ENCODE results near the gene MAP7.
"Not testable (repeated sequence)": the region's sequence is repeated elsewhere in the genome, so short reads cannot be mapped to it uniquely, and the experiment has no call there.

MAP7 gene

GRCh38 chr6:136411453-136412354 is 138.5 kb downstream of the MAP7 start:
- DNase-seq = no peak

DNA sequence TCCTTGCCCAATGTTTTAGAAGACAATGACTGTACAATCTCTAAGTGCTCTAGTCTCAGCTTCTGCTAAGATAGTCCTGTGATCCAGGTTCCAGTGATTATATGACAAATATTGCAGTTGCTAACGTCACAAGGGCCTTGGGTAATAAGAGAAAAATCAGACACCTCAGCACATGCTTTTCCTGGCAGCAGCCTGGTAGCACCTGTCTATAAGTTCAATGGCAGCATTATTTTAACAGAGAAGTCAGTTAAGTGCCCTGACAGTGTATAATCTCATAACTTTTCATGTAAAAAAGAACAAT is 139.2 kb downstream of the MAP7 start:
- no peak for DNase-seq

DNA sequence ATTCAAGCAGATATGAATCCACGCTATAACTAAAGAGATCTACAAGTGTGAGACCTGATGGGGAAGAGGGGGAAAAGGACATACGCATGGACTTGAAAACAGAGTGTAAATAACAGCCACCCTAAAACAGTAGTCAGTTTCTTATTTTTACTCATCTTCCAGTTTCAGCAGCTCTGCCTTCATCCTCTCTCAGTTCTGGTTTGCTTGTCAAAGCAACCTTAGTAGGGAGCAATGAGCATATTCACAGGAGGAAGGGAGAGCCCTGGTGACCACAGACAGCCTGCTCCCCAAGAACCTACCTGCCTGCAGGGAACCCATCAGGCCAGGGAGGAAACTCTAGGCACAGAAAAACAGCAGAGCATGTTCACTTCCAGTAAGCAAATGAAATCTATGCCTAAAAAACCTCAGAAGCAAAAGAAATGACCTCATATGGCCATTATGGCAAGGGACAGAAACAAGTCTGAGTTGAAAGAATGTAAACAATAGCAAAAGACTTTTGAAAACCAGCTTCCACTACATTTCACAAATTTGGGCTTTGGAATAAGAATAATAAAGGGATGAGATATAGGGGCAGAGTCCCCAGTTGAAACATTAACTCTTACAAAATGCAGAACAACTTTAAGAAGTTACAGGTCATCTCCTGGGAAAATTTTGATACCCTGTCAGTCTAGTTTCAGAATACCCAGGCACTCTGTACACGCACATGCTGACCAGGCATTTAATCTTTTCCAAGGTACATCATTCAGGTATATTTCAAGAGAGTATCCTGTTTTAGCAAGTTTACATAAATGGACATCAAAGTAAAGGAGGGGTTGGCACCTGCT is 139.8 kb downstream of the MAP7 start:
- DNase-seq = no peak

DNA sequence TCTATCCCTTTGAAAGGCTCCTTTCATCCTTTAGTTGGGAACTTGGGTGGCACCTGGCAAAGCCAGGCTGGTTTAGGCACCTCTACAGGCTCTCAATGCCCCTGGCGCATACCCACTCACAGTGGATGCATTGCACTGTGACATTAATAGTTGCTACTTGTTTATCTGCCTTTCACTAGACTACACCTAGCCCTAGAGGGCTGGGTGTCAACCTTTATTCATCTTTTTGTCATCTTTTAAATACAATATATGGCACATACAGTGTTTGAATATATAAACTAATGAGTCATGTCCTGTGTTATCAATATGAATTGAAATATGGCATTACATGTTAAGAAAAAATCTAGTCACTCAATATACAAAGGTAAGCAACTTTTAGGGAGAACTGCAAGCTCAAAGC is 140.6 kb downstream of the MAP7 start:
- DNase-seq = no peak

DNA sequence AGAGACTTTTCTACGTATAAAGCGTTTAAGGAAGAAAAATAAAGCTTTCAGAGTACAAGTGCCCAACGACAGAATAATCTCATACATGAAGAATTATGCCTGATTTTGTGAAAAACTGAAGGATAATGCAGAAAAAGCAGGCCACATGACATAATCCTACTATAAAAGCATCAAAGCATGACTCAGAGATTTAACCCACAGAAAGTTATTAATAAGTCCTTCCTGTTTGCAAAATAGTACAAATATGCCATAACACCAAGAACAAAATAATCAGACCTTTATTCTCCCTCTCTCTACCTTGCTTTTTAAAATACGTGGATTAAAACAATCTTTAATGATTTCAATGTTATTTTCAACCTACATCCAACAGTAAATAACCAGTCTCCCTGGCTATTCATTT is 142.0 kb downstream of the MAP7 start:
- no peak for DNase-seq

DNA sequence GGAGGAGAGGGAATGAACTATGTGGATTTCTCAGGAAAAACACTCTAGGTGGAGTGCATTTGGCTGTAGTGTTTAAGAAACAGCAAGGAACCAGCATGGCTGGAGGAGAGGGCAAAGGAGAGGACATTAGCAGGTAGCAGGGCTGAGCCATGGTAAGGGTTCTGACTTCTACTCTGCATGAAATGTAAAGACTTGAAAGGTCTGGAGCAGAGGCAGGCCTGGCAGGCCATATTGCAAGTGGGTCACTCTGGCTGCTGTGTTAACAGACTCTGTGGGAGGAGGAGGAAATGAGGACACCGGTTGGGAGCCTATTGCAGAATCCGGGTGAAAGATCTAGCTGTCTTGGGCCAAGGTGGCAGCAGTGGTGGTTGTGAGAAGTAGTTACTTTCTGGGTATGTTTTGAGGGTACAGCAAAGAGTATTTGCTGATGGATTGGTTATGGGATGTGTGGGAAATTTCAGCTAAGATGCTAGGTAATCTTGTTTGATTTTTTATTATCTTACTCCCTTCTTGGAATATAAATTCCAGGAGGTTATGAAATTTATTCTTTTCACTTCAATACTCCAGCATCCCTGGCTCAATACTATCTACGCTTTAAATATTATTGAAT is 144.7 kb downstream of the MAP7 start:
- DNase-seq = no peak

DNA sequence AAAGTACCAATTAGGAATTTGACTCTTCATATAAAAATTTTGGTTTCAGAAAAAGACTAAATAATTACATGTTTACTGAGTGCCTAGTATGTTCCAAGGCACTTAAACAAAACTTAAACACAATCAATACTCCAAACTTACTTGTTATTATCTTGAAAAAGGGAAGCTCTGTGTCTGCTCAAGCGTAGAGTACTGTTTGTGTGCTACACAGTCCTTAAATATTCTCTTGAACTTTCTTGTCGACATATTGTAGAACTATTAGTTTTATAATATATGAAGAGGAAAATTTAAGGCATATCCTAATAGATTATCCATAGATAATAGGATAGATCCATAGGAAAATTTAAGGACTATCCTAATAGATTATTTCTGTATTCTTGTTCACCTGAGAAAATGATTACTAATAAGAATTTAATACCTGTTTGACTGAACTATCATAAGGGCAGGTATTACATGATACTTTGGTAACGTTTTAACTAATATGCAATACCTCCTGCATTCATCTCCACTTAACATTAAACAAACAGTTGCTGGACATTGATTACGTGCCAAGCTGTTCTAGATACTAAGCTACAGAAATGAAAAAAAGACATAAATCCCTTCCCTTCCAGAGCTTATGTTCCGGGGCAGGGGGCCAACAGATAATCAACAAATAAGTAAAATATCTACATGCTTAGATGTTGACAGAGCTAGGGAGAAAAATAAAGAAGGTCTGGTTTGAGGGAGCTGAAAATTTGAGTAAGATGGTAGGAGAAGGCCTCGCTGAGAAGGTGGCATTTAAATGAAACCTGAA is 145.4 kb downstream of the MAP7 start:
- DNase-seq = no peak

- DNase-seq = no peak
Observed at GRCh38 chr6:136404007-136404406, 146.2 kb downstream of the MAP7 start.

DNA sequence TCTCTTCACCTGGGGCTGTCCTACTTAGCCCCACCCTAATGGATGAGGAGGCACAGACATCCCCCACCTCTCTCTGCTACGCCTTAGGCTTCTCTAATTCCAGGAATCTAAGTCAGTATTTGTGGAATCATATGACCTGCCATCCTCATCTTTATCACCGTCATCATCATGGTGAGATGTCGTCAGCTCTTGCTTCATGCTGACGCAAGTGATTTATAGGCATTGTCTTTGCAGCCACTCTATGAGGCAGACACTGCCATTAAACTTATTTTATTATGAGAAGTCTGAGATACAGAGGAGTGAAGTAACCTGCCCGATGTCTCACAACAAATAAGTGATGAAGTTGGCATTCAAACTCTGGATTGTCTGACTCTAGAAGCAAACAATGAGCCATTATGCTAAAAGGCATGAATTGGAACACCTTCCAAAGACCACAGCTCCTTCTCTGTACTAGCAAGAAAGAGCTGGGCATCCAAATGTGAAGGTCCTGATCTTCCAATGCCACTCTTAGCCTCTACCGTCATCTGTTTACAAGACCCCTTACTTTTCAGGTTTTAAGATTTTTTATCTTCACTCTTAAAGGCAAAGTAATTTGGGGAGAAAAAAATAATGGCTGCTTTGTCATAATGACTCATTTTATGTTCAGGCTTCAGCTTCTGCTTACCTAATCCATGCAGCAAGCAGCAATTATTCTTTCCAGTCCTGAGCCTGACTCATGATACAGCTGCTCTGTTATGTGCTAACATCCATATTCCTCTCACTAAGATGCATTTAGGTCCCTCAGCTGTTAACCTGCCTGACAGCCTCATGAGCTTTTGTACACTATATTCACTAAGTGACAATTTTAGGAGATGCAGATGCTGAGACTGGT is 146.9 kb downstream of the MAP7 start:
- DNase-seq = no peak

DNA sequence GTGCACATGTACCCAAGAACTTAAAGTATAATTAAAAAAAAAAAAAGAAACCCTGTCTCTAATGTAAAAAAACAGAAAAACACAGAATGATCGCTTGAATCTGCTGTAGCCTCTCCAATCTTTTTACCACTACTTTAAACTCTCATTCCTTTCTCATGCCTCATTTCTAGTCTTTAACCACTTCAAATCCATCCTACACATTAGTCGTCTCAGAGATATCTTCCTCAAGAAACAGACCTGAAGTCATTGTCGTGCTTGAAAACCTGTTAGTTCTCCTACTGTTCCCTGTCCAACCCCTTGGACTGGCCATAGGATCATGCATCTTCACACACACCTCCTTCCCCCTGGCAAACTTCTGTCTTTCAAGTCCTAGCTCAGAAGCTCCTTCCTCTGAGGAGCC is 148.5 kb downstream of the MAP7 start:
- DNase-seq = no peak

DNA sequence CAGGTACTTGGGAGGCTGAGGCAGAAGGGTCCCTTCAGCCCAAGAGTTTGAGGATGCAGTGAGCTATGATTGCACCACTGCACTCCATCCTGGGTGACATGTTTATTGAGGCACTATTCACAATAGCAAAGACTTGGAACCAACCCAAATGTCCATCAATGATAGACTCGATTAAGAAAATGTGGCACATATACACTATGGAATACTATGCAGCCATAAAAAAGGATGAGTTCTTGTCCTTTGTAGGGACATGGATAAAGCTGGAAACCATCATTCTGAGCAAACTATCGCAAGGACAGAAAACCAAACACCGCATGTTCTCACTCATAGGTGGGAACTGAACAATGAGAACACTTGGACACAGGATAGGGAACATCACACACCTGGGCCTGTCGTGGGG is 149.0 kb downstream of the MAP7 start:
- not testable (repeated sequence) for DNase-seq

- DNase-seq = no peak
Observed at GRCh38 chr6:136398453-136398852, 151.8 kb downstream of the MAP7 start.

DNA sequence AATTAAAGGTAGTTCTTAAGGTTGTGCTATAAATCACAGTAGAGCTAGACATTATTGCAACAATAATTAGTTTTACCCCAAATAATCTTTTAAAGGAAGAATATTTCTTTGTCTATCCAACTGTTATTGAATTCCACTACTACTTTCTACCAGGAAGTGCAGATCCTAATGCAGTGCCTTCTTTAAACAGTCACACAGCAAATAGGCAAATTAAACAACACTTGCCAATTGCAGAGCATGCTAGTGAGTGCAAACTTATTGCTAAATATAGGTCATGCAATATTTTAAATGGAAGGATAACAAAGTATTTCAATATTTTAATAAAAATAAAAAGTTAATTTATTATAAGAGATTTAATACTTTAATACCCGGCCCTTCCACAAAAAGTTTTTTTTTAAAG is 153.3 kb downstream of the MAP7 start:
- no peak for DNase-seq

DNA sequence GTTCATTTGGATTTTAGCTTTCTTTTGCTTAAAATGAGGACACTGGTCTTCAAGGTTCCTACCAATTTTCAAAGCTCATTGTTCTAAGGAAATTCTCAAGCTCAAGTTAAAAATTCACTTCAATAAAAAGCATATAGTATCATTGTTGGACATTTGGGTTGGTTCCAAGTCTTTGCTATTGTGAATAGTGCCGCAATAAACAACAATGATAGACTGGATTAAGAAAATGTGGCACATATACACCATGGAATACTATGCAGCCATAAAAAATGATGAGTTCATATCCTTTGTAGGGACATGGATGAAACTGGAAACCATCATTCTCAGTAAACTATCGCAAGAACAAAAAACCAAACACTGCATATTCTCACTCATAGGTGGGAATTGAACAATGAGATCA is 159.3 kb downstream of the MAP7 start:
- DNase-seq = not testable (repeated sequence)

GRCh38 chr6:136387316-136387715 is 162.9 kb downstream of the MAP7 start:
- DNase-seq = no peak

DNA sequence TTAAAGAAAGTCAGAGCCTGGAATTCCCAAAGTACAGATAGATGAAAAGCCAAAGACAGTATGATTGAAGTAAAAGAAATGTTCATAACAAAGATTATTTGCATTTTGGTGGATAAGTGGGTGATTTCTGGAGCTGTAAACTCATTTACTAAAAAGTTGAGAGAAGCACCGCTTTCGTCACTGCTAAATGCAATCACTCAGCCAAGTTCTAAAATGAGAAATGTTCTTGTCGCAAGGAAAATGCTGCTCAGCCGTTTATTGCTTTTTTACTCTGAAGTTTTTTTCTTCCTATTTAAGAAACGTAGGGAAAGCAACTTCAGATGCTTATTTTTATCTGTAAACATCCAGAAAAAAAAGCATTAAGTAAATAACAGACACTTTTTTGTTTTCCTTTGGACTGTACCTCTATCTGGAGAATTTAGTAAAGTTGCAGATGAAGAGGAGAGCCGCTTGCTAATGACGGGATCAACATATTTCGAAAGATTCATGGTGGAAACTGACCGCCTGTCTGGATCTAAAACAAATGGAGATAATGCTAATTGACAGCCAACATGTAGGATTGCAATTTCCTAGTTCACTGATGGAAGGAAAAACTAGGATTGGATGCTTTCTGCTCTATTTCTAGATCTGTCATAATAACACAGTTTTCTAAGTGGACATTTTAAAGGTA is 166.8 kb downstream of the MAP7 start:
- no peak for DNase-seq

GRCh38 chr6:136382676-136383252 is 167.5 kb downstream of the MAP7 start:
- DNase-seq = no peak

DNA sequence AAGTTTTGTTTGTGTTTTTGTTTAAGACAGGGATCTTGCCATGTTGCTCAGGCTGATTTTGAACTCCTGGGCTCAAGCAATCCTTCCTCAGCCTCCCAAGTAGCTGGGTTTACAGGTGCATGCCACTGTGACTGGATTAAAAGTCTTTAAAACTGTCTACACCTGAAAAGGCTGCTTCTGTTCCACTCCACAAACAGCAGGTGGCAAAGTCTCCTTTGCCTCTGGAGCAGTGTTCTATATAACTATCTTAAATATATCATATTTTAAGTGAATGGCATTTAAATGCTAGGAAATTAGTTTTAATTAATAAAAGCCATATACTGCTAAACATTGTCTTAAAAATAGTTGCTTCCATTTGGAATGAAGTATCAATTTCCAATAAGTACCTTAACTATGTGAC is 171.3 kb downstream of the MAP7 start:
- no peak for DNase-seq

GRCh38 chr6:136375836-136376235 is 174.4 kb downstream of the MAP7 start:
- DNase-seq = not testable (repeated sequence)

DNA sequence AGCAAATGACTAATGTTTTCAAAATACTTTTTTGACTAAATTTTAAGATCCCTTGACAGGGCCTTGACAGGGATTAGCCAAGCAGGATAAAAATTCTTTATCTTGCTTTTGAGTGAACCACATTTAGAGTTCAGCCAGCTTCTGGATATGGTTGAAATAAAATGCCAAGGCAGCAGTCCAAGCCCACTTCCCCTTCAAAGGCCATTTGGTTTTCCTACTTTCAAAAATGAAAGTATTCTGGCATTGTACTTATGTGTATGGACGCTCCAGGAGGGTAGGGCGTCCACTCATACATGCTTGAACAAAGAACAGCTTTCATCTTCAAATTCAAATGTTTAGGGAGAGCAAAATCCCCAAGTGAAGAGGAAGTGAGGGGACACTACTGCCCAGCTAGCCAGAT is 178.3 kb downstream of the MAP7 start:
- no peak for DNase-seq

Measured in GDM1 (cell line).